Right kidney (tissue), 9 donors: ENCODE measurements around the gene HHATL.

Source experiments
- DNase-seq: peaks from one replicate; pipeline ENCODE4 v3.0.0-alpha.2; 2016
- long read RNA-seq, 8 donors: transcript quantifications; one replicate each; lab custom pipeline, GENCODE V29; 2026

Gene HHATL
- long read RNA-seq, donor 1: 0 reads
- long read RNA-seq, donor 2, partial matches to known transcripts: 0 of 1 reads
- long read RNA-seq, donor 2, other reads (novel, unspliced or antisense): 0 of 1 reads
- long read RNA-seq, donor 3: 0 reads
- long read RNA-seq, donor 4, partial matches to known transcripts: 0 of 1 reads
- long read RNA-seq, donor 4, other reads (novel, unspliced or antisense): 0 of 1 reads
- long read RNA-seq, donor 5: 0 reads
- long read RNA-seq, donor 6: 0 reads
- long read RNA-seq, donor 7: 0 reads
- long read RNA-seq, donor 8: 0 reads

GRCh38 chr3:42702066-42702951 lies at the start of gene HHATL:
HHATL (minus strand) TSS chr3:42702798; CDS start chr3:42700826, 1,972 bp downstream.
- peak; percentile 25 for DNase-seq

GRCh38 chr3:42751609-42752008 lies 49.0 kb upstream of the HHATL start:
- no peak for DNase-seq

- no peak for DNase-seq
Observed at GRCh38 chr3:42750834-42751233, 48.2 kb upstream of the HHATL start.

GRCh38 chr3:42749753-42750231 lies 47.2 kb upstream of the HHATL start:
- no peak for DNase-seq

- no peak for DNase-seq
Observed at GRCh38 chr3:42749025-42749752, 46.6 kb upstream of the HHATL start.

GRCh38 chr3:42747581-42747980 lies 45.0 kb upstream of the HHATL start:
- DNase-seq: no peak

GRCh38 chr3:42746455-42747450 lies 44.2 kb upstream of the HHATL start:
- peak; percentile 25 for DNase-seq

GRCh38 chr3:42745776-42746454 lies 43.3 kb upstream of the HHATL start:
- peak; percentile 18 for DNase-seq

- no peak for DNase-seq
Observed at GRCh38 chr3:42745291-42745745, 42.7 kb upstream of the HHATL start.

- no peak for DNase-seq
Observed at GRCh38 chr3:42743204-42743995, 40.8 kb upstream of the HHATL start.

- no peak for DNase-seq
Observed at GRCh38 chr3:42742688-42743087, 40.1 kb upstream of the HHATL start.

- no peak for DNase-seq
Observed at GRCh38 chr3:42742259-42742658, 39.7 kb upstream of the HHATL start.

- no peak for DNase-seq
Observed at GRCh38 chr3:42741796-42742195, 39.2 kb upstream of the HHATL start.

GRCh38 chr3:42739401-42740158 lies 37.0 kb upstream of the HHATL start:
- peak; percentile 34 for DNase-seq

GRCh38 chr3:42736531-42736930 lies 33.9 kb upstream of the HHATL start:
- DNase-seq: no peak

GRCh38 chr3:42736081-42736480 lies 33.5 kb upstream of the HHATL start:
- DNase-seq: no peak

- no peak for DNase-seq
Observed at GRCh38 chr3:42735615-42736014, 33.0 kb upstream of the HHATL start.

- no peak for DNase-seq
Observed at GRCh38 chr3:42735019-42735418, 32.4 kb upstream of the HHATL start.

- DNase-seq: no peak
Observed at GRCh38 chr3:42734263-42734860, 31.8 kb upstream of the HHATL start.
